Measurements from ENCODE around the gene CIAO2A.

- no peak for TF ChIP-seq CTCF (IDR thresholded peaks at IDR 0.05)
- TF ChIP-seq EZH2 (IDR thresholded peaks at IDR 0.05): no peak
- no peak for TF ChIP-seq EZH2phosphoT487 (IDR thresholded peaks at IDR 0.05)
Measured at GRCh38 chr15:64132217-64132616, 38.6 kb upstream of the CIAO2A start.
